ENCODE measurements around the gene RESF1.

DNA sequence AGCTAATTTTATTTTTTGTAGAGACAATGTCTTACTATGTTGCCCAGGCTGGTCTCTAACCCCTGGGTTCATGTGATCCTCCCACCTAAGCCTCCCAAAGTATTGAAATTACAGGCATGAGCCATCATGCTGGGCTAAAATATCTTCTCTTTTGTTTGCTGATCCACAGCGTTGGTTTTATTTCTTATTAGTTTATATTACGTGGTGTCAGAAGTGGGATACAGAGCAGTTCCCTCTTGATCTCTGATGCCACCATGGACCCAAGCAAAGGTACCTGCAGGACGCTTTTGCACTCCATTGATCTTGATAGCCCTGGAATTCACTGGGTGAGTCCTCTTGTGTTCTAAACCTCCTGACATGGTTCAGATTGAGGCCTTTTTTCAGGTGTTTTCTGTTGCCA, 43.8 kb upstream of the RESF1 start:
- TF ChIP-seq, protein P1, sequence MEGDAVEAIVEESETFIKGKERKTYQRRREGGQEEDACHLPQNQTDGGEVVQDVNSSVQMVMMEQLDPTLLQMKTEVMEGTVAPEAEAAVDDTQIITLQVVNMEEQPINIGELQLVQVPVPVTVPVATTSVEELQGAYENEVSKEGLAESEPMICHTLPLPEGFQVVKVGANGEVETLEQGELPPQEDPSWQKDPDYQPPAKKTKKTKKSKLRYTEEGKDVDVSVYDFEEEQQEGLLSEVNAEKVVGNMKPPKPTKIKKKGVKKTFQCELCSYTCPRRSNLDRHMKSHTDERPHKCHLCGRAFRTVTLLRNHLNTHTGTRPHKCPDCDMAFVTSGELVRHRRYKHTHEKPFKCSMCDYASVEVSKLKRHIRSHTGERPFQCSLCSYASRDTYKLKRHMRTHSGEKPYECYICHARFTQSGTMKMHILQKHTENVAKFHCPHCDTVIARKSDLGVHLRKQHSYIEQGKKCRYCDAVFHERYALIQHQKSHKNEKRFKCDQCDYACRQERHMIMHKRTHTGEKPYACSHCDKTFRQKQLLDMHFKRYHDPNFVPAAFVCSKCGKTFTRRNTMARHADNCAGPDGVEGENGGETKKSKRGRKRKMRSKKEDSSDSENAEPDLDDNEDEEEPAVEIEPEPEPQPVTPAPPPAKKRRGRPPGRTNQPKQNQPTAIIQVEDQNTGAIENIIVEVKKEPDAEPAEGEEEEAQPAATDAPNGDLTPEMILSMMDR (IDR thresholded peaks at IDR 0.05): no peak
- TF ChIP-seq POLR2A (IDR thresholded peaks at IDR 0.05): no peak
